Right atrium auricular region (tissue), 2 donors: ENCODE data around the gene CCDC144A. TPM values are rescaled to one million over a fixed set of nuclear protein-coding genes. Genes with fewer than 3 reads are reported as not detected.
"Not testable (repeated sequence)": the region's sequence is repeated elsewhere in the genome, so short reads cannot be mapped to it uniquely, and the experiment has no call there.

Experiments
- DNase-seq: peaks from one replicate; pipeline ENCODE4 v3.0.0-alpha.2; 2019; ENCODE audit warnings: low spot score
- H3K27ac ChIP-seq, 2 donors: fragments of 200-600 bp; sonication (generic); 1 replicate in 1 of 2; 2 replicates in 1 of 2; pipeline ENCODE4 v1.5.1; 2016 to 2019
- H3K27me3 ChIP-seq, 2 donors: fragments of 200-600 bp; sonication (generic); one replicate each; pipeline versions ENCODE4 v1.5.1 to v1.6.0; 2017 to 2019
- H3K36me3 ChIP-seq: fragments of 200-600 bp; sonication (generic); one replicate; pipeline ENCODE4 v1.5.1; 2016
- H3K4me1 ChIP-seq, 2 donors: fragments of 200-600 bp; sonication (generic); one replicate each; pipeline versions ENCODE4 v1.5.1 to v1.6.0; 2017 to 2019
- H3K4me3 ChIP-seq, 2 donors: fragments of 200-600 bp; sonication (generic); 1 replicate in 1 of 2; 2 replicates in 1 of 2; pipeline ENCODE4 v1.5.1; 2017 to 2019; ENCODE audit warnings: mild to moderate bottlenecking in 1 of 2, moderate library complexity in 1 of 2
- H3K9me3 ChIP-seq, 2 donors: fragments of 200-600 bp; sonication (generic); one replicate each; pipeline ENCODE4 v1.5.1; 2019
- total RNA-seq, 2 donors: library from RNA; depleted of rRNA; stranded (reverse); fragments of >200 nt; gene quantifications; one replicate each; pipeline ENCODE4 v1.1.0, GENCODE V29; 2016
- TF ChIP-seq, protein P1 (sequence below), 2 donors: fragments of 200-600 bp; sonication (generic); IDR thresholded peaks; one replicate each; pipeline ENCODE4 v1.5.1; 2019; ENCODE audit warnings: antibody characterized with exemption in 2 of 2

Gene CCDC144A
- total RNA-seq, 2 donors from 2014 or later: 0.82 to 1.9 TPM

GRCh38 chr17:16817201-16817600 is 127.2 kb downstream of the CCDC144A start:
- Histone ChIP-seq H3K4me1 (no peaks in the 10 kb centered on the region), H3K36me3 (no peaks in the 10 kb centered on the region), H3K27me3 (no peaks in the 10 kb centered on the region), H3K9me3 (no peaks in the 10 kb centered on the region), H3K27ac (no peak overlapping the region), H3K4me3 (no peak overlapping the region)
- DNase-seq: no peak
- TF ChIP-seq, protein P1, sequence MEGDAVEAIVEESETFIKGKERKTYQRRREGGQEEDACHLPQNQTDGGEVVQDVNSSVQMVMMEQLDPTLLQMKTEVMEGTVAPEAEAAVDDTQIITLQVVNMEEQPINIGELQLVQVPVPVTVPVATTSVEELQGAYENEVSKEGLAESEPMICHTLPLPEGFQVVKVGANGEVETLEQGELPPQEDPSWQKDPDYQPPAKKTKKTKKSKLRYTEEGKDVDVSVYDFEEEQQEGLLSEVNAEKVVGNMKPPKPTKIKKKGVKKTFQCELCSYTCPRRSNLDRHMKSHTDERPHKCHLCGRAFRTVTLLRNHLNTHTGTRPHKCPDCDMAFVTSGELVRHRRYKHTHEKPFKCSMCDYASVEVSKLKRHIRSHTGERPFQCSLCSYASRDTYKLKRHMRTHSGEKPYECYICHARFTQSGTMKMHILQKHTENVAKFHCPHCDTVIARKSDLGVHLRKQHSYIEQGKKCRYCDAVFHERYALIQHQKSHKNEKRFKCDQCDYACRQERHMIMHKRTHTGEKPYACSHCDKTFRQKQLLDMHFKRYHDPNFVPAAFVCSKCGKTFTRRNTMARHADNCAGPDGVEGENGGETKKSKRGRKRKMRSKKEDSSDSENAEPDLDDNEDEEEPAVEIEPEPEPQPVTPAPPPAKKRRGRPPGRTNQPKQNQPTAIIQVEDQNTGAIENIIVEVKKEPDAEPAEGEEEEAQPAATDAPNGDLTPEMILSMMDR (IDR thresholded peaks at IDR 0.05): no peak

DNA sequence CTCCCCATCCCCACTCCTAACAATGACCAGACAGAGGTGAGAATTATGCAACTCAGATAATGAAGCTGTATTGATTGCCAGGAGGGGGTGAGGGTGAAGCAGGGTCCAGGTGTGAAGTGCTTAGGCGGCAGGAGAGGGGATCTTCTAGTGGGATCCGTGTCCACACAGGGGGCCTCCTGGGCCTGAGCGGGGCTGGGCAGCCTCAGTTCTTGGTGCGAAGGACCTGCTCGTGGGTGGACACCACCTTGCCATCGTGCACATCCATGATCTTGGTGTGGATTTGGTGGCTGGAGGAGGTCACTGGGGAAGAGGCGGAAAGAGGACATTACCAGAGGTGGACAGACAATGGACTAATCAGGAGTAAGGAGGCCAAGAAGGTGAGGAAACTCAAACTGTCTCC is 127.9 kb downstream of the CCDC144A start:
- not testable (repeated sequence) for H3K36me3 ChIP-seq, H3K4me1 ChIP-seq, H3K9me3 ChIP-seq, H3K4me3 ChIP-seq, DNase-seq, H3K27ac ChIP-seq, H3K27me3 ChIP-seq

DNA sequence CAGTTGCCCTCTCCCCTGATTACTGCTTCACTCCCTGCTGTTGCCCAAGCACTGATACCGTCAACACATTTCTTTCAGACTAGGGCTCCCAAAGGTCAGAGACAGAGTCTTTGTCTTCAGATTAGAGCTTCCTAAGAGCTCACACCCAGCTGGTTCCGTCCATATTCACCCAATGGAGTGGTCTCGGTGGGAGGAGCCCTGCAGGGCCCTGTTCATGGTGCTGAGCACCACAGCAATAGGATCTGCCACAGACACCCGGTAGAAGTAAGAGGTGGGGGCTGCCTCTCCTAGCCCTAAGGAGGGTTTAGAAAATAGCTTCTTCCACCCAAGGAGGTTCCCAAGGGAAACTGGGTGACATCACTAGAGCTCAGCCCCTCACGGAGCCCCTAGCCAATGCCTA is 128.3 kb downstream of the CCDC144A start:
- H3K27ac ChIP-seq: no peak overlapping the region

DNA sequence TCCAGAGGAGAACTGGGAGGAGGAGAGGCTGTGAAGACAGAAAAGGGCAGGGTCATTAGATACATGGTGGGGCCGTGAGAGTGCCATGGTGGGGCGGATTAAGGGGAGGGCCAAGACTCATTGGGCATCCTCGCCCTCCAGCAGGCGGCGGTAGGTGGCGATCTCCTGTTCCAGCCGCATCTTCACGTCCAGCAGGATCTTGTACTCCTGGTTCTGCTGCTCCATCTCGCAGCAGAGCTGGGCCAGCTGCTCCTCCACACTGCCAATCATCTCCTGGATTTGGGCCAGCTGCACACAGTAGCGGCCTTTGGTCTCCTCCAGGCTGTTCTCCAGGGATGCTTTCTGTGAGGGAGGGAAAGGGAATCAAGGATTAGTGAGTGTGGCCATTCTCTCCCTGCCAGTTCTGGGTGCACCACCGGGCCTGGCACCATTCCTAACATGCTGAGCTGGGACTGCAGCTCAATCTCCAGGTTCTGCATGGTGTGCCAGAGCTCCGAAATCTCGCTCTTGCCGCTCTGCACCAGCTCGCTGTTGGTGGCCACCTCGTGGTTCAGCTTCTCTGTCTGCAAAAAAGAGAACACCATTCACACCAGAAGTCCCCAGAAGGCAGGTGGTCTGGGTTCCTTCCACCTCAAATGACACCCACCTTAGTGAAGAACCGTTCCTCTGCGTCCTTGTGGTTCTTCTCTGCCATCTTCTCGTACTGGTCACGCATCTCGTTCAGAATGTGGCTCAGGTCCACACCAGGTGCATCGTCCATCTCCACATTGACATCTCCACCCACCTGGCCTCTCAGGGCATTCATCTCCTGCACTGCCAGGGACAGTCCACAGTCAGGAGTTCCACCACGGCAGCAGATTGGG is 129.0 kb downstream of the CCDC144A start:
- no peaks in the 10 kb centered on the region for H3K36me3 ChIP-seq
- no peak for DNase-seq
- TF ChIP-seq, protein P1 (IDR thresholded peaks at IDR 0.05): no peak
- no peaks in the 10 kb centered on the region for H3K27me3 ChIP-seq
- H3K27ac ChIP-seq: no peak overlapping the region
- no peaks in the 10 kb centered on the region for H3K9me3 ChIP-seq
- H3K4me3 ChIP-seq: no peak overlapping the region
- H3K4me1 ChIP-seq: no peaks in the 10 kb centered on the region

More for the DNA sequence above, 128.3 kb downstream of the CCDC144A start:
- Histone ChIP-seq H3K36me3 (no peaks in the 10 kb centered on the region), H3K4me1 (no peaks in the 10 kb centered on the region), H3K9me3 (no peaks in the 10 kb centered on the region), H3K27me3 (no peaks in the 10 kb centered on the region), H3K4me3 (no peak overlapping the region)
- TF ChIP-seq, protein P1 (IDR thresholded peaks at IDR 0.05): no peak
- no peak for DNase-seq

GRCh38 chr17:16820161-16820877 is 130.3 kb downstream of the CCDC144A start:
- H3K27ac ChIP-seq: no peak overlapping the region
- no peaks in the 10 kb centered on the region for H3K36me3 ChIP-seq
- TF ChIP-seq, protein P1 (IDR thresholded peaks at IDR 0.05): no peak
- no peaks in the 10 kb centered on the region for H3K27me3 ChIP-seq
- no peaks in the 10 kb centered on the region for H3K4me1 ChIP-seq
- no peaks in the 10 kb centered on the region for H3K9me3 ChIP-seq
- no peak overlapping the region for H3K4me3 ChIP-seq
- DNase-seq: no peak

DNA sequence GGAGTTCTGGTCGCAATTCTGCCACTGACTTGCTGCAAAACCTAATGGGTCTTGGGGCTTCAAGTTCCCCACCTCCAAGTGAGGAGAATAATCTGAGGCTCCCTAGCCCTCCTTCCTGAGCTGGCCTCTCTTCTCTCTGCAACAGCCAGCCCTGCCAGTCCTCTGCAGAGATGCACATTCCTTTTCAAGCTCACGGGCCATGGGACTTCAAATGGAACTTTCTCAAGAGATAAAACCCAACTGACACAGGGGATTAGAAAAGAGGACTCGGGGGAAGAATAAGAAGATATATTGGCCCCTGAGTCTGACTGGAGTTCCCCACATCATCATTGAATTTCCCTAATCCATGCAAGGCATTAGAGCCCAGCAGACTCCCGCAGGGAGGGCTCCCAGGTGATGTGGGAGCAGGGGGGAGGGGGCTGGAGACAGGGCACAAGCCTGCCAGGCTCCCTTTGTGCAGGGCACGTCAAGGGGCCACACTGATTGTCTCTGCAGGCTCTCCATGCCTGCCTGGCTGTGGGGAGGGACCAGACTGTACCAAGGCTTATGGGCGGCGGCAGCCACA is 131.0 kb downstream of the CCDC144A start:
- H3K4me3 ChIP-seq: no peak overlapping the region
- no peaks in the 10 kb centered on the region for H3K27me3 ChIP-seq
- TF ChIP-seq, protein P1 (IDR thresholded peaks at IDR 0.05): no peak
- DNase-seq: no peak
- H3K9me3 ChIP-seq: no peaks in the 10 kb centered on the region
- H3K4me1 ChIP-seq: no peaks in the 10 kb centered on the region
- H3K36me3 ChIP-seq: no peaks in the 10 kb centered on the region
- H3K27ac ChIP-seq: no peak overlapping the region

DNA sequence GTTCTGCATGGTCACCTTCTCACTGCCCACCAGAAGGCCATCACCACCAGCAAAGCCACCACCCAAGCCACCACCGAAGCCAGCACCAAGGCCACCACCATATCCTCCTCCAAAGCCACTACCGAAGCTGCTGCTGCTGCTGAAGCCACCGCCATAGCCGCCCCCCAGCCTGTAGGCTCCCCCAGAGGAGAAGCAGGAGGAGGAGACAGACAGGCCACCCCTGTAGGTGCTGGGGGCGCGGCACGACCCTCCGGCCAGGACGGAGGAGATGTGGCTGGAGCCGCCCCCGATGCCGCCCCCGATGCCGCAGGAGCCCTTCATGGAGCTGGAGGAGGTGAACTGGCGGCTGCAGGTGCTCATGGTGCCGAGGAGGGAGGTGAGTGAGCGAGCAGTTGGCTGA is 132.1 kb downstream of the CCDC144A start:
- not testable (repeated sequence) for H3K9me3 ChIP-seq, H3K4me1 ChIP-seq, H3K4me3 ChIP-seq, H3K36me3 ChIP-seq, H3K27ac ChIP-seq, H3K27me3 ChIP-seq, DNase-seq

DNA sequence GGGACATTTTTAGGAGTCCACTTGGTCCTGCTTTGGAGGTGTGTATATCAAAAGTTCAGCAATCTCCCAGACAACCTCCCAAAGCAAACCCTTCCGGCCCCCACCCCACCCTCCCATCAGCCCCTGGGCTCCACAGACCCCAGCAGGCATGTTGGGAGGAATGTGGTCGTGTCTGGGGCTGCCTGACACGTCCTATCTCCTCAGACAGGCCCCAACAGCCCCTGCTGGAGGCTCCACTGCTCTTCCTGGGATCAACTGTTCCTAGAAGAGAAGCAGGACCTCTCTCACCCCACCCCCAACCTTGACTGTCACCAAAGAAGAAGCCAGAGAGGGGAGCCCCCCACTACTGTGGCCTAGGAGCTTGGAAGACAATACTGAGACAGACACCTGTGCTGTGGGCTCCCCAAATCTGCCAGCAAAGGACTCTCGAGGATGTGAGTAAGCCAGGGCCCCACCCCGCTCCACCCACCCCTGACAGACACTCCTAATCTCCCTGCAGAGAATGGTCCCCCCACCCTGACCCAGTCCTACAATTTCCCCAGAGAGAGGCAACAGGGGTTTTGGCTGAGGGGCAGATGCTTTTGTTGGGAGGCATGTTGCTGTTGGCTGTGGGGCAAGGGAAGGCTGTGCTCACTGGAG is 133.8 kb downstream of the CCDC144A start:
- H3K27ac ChIP-seq: not testable (repeated sequence)

More for the DNA sequence above, 133.8 kb downstream of the CCDC144A start:
- not testable (repeated sequence) for H3K27me3 ChIP-seq, H3K4me1 ChIP-seq, H3K4me3 ChIP-seq, H3K36me3 ChIP-seq, DNase-seq, H3K9me3 ChIP-seq
